IPS-18a (cell line): ENCODE measurements around the gene CABCOCO1.

Experiments used
- H3K27ac ChIP-seq: one replicate; pipeline ENCODE4 v1.5.1; 2013; ENCODE audit warnings: low read length
- H3K27me3 ChIP-seq: one replicate; pipeline ENCODE4 v1.6.1; 2013; ENCODE audit warnings: mild to moderate bottlenecking, low read length; ENCODE audit not compliant: control insufficient read depth, insufficient read depth
- H3K36me3 ChIP-seq: one replicate; pipeline ENCODE4 v1.6.1; 2013; ENCODE audit warnings: low read depth, low read length; ENCODE audit not compliant: control insufficient read depth
- H3K4me1 ChIP-seq: one replicate; pipeline ENCODE4 v1.6.1; 2013; ENCODE audit warnings: low read depth, low read length; ENCODE audit not compliant: control insufficient read depth
- H3K4me3 ChIP-seq: one replicate; pipeline ENCODE4 v1.5.1; 2013; ENCODE audit warnings: low read length
- H3K9ac ChIP-seq: one replicate; pipeline ENCODE4 v1.6.1; 2013; ENCODE audit warnings: mild to moderate bottlenecking, low read length, moderate library complexity
- H3K9me3 ChIP-seq: one replicate; pipeline ENCODE4 v1.6.1; 2013; ENCODE audit warnings: low read depth, low read length; ENCODE audit not compliant: control insufficient read depth

Gene CABCOCO1

GRCh38 chr10:61779950-61780659 lies 117.4 kb downstream of the CABCOCO1 start:
- H3K4me1 ChIP-seq: peaks cover 9% of the 10 kb centered on the region
- H3K9ac ChIP-seq: no peak overlapping the region
- H3K9me3 ChIP-seq: no peaks in the 10 kb centered on the region
- H3K4me3 ChIP-seq: no peak overlapping the region
- no peaks in the 10 kb centered on the region for H3K36me3 ChIP-seq
- H3K27me3 ChIP-seq: no peaks in the 10 kb centered on the region
- H3K27ac ChIP-seq: no peak overlapping the region

GRCh38 chr10:61780732-61781131 lies 118.0 kb downstream of the CABCOCO1 start:
- H3K27me3 ChIP-seq: no peaks in the 10 kb centered on the region
- H3K4me1 ChIP-seq: peaks cover 9% of the 10 kb centered on the region
- no peak overlapping the region for H3K27ac ChIP-seq
- no peaks in the 10 kb centered on the region for H3K9me3 ChIP-seq
- H3K4me3 ChIP-seq: no peak overlapping the region
- no peak overlapping the region for H3K9ac ChIP-seq
- no peaks in the 10 kb centered on the region for H3K36me3 ChIP-seq

GRCh38 chr10:61781969-61782403 lies 119.3 kb downstream of the CABCOCO1 start:
- no peak overlapping the region for H3K27ac ChIP-seq
- peaks cover 9% of the 10 kb centered on the region for H3K4me1 ChIP-seq
- no peaks in the 10 kb centered on the region for H3K27me3 ChIP-seq
- H3K9ac ChIP-seq: no peak overlapping the region
- H3K9me3 ChIP-seq: no peaks in the 10 kb centered on the region
- no peaks in the 10 kb centered on the region for H3K36me3 ChIP-seq
- H3K4me3 ChIP-seq: no peak overlapping the region

DNA sequence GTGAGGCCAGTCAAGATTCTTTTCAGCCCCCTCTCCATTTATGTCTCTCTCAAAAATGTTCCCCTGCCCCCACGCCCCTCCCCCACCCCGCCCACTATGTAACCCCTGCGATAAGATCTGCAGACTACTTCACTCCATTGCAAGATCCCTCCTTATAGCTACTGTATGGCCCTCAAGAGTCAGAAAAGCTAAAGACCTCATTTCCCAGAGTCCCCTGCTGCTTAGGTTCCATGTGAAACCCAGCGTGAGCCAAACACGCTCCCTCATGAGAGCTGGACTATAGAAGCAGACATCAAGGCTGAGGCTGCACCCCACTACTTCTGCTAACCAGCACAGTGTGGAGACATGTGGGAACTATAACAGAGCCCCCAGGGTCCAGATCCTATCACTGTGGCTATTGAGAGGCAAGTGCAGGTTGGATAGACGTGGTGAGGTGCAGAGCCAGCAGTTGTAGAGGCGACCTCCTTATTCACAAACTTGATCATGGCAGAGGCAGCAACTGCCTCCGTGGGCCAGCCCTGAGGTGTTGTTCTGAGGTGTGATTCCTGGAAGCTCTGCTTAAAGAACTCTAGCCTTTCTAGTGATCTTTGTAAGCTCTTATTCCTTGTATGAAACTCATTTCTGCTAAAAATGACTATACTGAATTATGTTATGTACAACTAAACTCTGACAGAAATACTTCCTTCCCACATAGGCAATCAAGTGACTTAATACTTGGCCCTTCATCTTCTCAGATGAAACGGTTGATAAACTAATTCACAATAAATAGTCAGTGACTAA lies 121.8 kb downstream of the CABCOCO1 start:
- no peak overlapping the region for H3K27ac ChIP-seq
- no peak overlapping the region for H3K4me3 ChIP-seq
- peaks cover 3% of the 10 kb centered on the region for H3K4me1 ChIP-seq
- no peaks in the 10 kb centered on the region for H3K27me3 ChIP-seq
- no peak overlapping the region for H3K9ac ChIP-seq
- no peaks in the 10 kb centered on the region for H3K9me3 ChIP-seq
- no peaks in the 10 kb centered on the region for H3K36me3 ChIP-seq

GRCh38 chr10:61785473-61786105 lies 122.9 kb downstream of the CABCOCO1 start:
- Histone ChIP-seq H3K9ac (no peak overlapping the region), H3K27ac (no peak overlapping the region), H3K27me3 (no peaks in the 10 kb centered on the region), H3K4me3 (no peak overlapping the region), H3K4me1 (no peaks in the 10 kb centered on the region), H3K36me3 (no peaks in the 10 kb centered on the region), H3K9me3 (no peaks in the 10 kb centered on the region)

DNA sequence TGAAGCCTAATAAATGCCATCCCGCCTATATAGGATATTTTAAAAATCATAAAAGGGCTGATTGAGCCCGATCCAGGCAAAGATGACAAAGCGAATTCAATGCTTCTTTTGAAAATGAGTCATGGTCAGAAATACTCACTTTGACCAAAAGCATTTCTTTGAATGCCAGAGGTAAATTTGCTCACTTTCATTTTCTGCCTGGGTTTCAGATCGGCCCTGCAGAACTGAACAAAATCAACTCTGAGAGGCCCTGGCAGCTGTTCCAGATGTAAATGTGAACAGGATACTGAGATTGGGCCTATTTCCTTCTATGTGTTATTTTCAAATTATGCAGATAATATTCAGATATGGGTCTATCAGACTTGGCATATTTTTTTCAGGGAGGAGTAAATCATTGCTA lies 124.0 kb downstream of the CABCOCO1 start:
- Histone ChIP-seq H3K36me3 (no peaks in the 10 kb centered on the region), H3K4me1 (no peaks in the 10 kb centered on the region), H3K27ac (no peak overlapping the region), H3K9ac (no peak overlapping the region), H3K27me3 (no peaks in the 10 kb centered on the region), H3K9me3 (no peaks in the 10 kb centered on the region), H3K4me3 (no peak overlapping the region)

DNA sequence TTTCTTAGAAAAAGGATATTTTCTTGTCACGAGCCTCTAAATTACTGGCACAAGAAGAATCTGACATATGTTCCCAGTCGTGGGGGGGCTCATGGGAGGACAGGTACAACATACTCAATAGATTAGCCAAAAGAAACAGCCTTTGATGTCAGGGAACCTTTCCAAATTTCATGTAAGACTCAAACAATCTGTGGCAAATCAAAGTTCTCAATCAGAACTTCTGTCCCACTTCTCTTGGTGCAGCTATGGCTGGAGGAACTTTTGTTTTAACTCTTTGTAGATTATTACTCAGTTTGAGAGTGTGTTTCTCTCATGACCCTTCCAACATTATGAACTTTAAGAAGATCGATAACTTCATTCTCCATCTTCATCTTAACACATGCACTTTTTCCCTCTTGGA lies 124.4 kb downstream of the CABCOCO1 start:
- Histone ChIP-seq H3K9ac (no peak overlapping the region), H3K9me3 (no peaks in the 10 kb centered on the region), H3K36me3 (no peaks in the 10 kb centered on the region), H3K4me1 (no peaks in the 10 kb centered on the region), H3K27ac (no peak overlapping the region), H3K4me3 (no peak overlapping the region), H3K27me3 (no peaks in the 10 kb centered on the region)

- Histone ChIP-seq H3K9me3 (no peaks in the 10 kb centered on the region), H3K27me3 (no peaks in the 10 kb centered on the region), H3K27ac (no peak overlapping the region), H3K4me1 (no peaks in the 10 kb centered on the region), H3K9ac (no peak overlapping the region), H3K36me3 (no peaks in the 10 kb centered on the region), H3K4me3 (no peak overlapping the region)
These were observed 126.3 kb downstream of the CABCOCO1 start for GRCh38 chr10:61789031-61789430.

- no peaks in the 10 kb centered on the region for H3K36me3 ChIP-seq
- no peak overlapping the region for H3K4me3 ChIP-seq
- no peaks in the 10 kb centered on the region for H3K4me1 ChIP-seq
- H3K27ac ChIP-seq: no peak overlapping the region
- no peaks in the 10 kb centered on the region for H3K27me3 ChIP-seq
- H3K9me3 ChIP-seq: no peaks in the 10 kb centered on the region
- H3K9ac ChIP-seq: no peak overlapping the region
These were observed 128.5 kb downstream of the CABCOCO1 start for GRCh38 chr10:61791216-61791615.

- Histone ChIP-seq H3K9ac (no peak overlapping the region), H3K4me3 (no peak overlapping the region), H3K27ac (no peak overlapping the region), H3K4me1 (no peaks in the 10 kb centered on the region), H3K27me3 (no peaks in the 10 kb centered on the region), H3K9me3 (no peaks in the 10 kb centered on the region), H3K36me3 (no peaks in the 10 kb centered on the region)
These were observed 129.5 kb downstream of the CABCOCO1 start for GRCh38 chr10:61792097-61792716.

- Histone ChIP-seq H3K27ac (no peak overlapping the region), H3K4me1 (no peaks in the 10 kb centered on the region)
These were observed 130.2 kb downstream of the CABCOCO1 start for GRCh38 chr10:61792921-61793320.

More at GRCh38 chr10:61792921-61793320, 130.2 kb downstream of the CABCOCO1 start:
- Histone ChIP-seq H3K9ac (no peak overlapping the region), H3K4me3 (no peak overlapping the region), H3K36me3 (no peaks in the 10 kb centered on the region), H3K27me3 (no peaks in the 10 kb centered on the region), H3K9me3 (no peaks in the 10 kb centered on the region)
